ENCODE measurements around the gene CDKAL1.
"Not testable (repeated sequence)": the region's sequence is repeated elsewhere in the genome, so short reads cannot be mapped to it uniquely, and the experiment has no call there.

The CDKAL1 gene

GRCh38 chr6:21079468-21080048, 545.3 kb downstream of the CDKAL1 start:
- DNase-seq (ENCODE audit: insufficient read length, low spot score) (no peak), FAIRE-seq (no peak)
- TF ChIP-seq TAF1 (IDR thresholded peaks at IDR 0.05; ENCODE audit: low read depth, low read length) (no peak), PAX5 (IDR thresholded peaks at IDR 0.05; ENCODE audit: insufficient read depth, low read length, severe bottlenecking) (no peak), POU2F2 (IDR thresholded peaks at IDR 0.05; ENCODE audit: low read depth, low read length) (no peak), POLR2A (IDR thresholded peaks at IDR 0.05; ENCODE audit: low read depth, low read length) (no peak), POLR2AphosphoS5 (IDR thresholded peaks at IDR 0.05; ENCODE audit: low read depth, low read length) (no peak), SPI1 (IDR thresholded peaks at IDR 0.05; ENCODE audit: low read depth, low read length) (no peak)

GRCh38 chr6:21080221-21080620, 546.0 kb downstream of the CDKAL1 start:
- FAIRE-seq, result no peak
- no peak for DNase-seq (ENCODE audit: insufficient read length, low spot score)
- TF ChIP-seq POLR2AphosphoS5 (IDR thresholded peaks at IDR 0.05; ENCODE audit: low read depth, low read length), result no peak
- no peak for TF ChIP-seq POU2F2 (IDR thresholded peaks at IDR 0.05; ENCODE audit: low read depth, low read length)
- TF ChIP-seq TAF1 (IDR thresholded peaks at IDR 0.05; ENCODE audit: low read depth, low read length), result no peak
- no peak for TF ChIP-seq SPI1 (IDR thresholded peaks at IDR 0.05; ENCODE audit: low read depth, low read length)
- TF ChIP-seq PAX5 (IDR thresholded peaks at IDR 0.05; ENCODE audit: insufficient read depth, low read length, severe bottlenecking), result no peak

GRCh38 chr6:21082091-21082490, 547.8 kb downstream of the CDKAL1 start:
- DNase-seq (ENCODE audit: insufficient read length, low spot score), result no peak
- TF ChIP-seq PAX5 (IDR thresholded peaks at IDR 0.05; ENCODE audit: insufficient read depth, low read length, severe bottlenecking), result no peak
- no peak for TF ChIP-seq POU2F2 (IDR thresholded peaks at IDR 0.05; ENCODE audit: low read depth, low read length)
- no peak for TF ChIP-seq TAF1 (IDR thresholded peaks at IDR 0.05; ENCODE audit: low read depth, low read length)
- no peak for TF ChIP-seq POLR2A (IDR thresholded peaks at IDR 0.05; ENCODE audit: low read depth, low read length)
- TF ChIP-seq POLR2AphosphoS5 (IDR thresholded peaks at IDR 0.05; ENCODE audit: low read depth, low read length), result no peak
- TF ChIP-seq SPI1 (IDR thresholded peaks at IDR 0.05; ENCODE audit: low read depth, low read length), result no peak
- FAIRE-seq, result no peak

GRCh38 chr6:21083708-21084107, 549.5 kb downstream of the CDKAL1 start:
- FAIRE-seq, result no peak
- DNase-seq (ENCODE audit: insufficient read length, low spot score), result no peak
- TF ChIP-seq POLR2A (IDR thresholded peaks at IDR 0.05; ENCODE audit: low read depth, low read length) (no peak), POLR2AphosphoS5 (IDR thresholded peaks at IDR 0.05; ENCODE audit: low read depth, low read length) (no peak), POU2F2 (IDR thresholded peaks at IDR 0.05; ENCODE audit: low read depth, low read length) (no peak), TAF1 (IDR thresholded peaks at IDR 0.05; ENCODE audit: low read depth, low read length) (no peak), SPI1 (IDR thresholded peaks at IDR 0.05; ENCODE audit: low read depth, low read length) (no peak), PAX5 (IDR thresholded peaks at IDR 0.05; ENCODE audit: insufficient read depth, low read length, severe bottlenecking) (no peak)

- FAIRE-seq (no peak), DNase-seq (ENCODE audit: insufficient read length, low spot score) (no peak)
- TF ChIP-seq PAX5 (IDR thresholded peaks at IDR 0.05; ENCODE audit: insufficient read depth, low read length, severe bottlenecking) (no peak), TAF1 (IDR thresholded peaks at IDR 0.05; ENCODE audit: low read depth, low read length) (no peak), POU2F2 (IDR thresholded peaks at IDR 0.05; ENCODE audit: low read depth, low read length) (no peak), SPI1 (IDR thresholded peaks at IDR 0.05; ENCODE audit: low read depth, low read length) (no peak), POLR2AphosphoS5 (IDR thresholded peaks at IDR 0.05; ENCODE audit: low read depth, low read length) (no peak), POLR2A (IDR thresholded peaks at IDR 0.05; ENCODE audit: low read depth, low read length) (no peak)
These were observed 550.4 kb downstream of the CDKAL1 start for GRCh38 chr6:21084656-21085055.

GRCh38 chr6:21085211-21085610, 551.0 kb downstream of the CDKAL1 start:
- TF ChIP-seq POLR2A (IDR thresholded peaks at IDR 0.05; ENCODE audit: low read depth, low read length), result no peak
- TF ChIP-seq SPI1 (IDR thresholded peaks at IDR 0.05; ENCODE audit: low read depth, low read length), result no peak
- TF ChIP-seq TAF1 (IDR thresholded peaks at IDR 0.05; ENCODE audit: low read depth, low read length), result no peak
- TF ChIP-seq POU2F2 (IDR thresholded peaks at IDR 0.05; ENCODE audit: low read depth, low read length), result no peak
- TF ChIP-seq PAX5 (IDR thresholded peaks at IDR 0.05; ENCODE audit: insufficient read depth, low read length, severe bottlenecking), result no peak
- no peak for TF ChIP-seq POLR2AphosphoS5 (IDR thresholded peaks at IDR 0.05; ENCODE audit: low read depth, low read length)
- FAIRE-seq (no peak), DNase-seq (ENCODE audit: insufficient read length, low spot score) (no peak)

- DNase-seq (ENCODE audit: insufficient read length, low spot score), result no peak
- FAIRE-seq, result no peak
- TF ChIP-seq PAX5 (IDR thresholded peaks at IDR 0.05; ENCODE audit: insufficient read depth, low read length, severe bottlenecking) (no peak), POU2F2 (IDR thresholded peaks at IDR 0.05; ENCODE audit: low read depth, low read length) (no peak), TAF1 (IDR thresholded peaks at IDR 0.05; ENCODE audit: low read depth, low read length) (no peak), SPI1 (IDR thresholded peaks at IDR 0.05; ENCODE audit: low read depth, low read length) (no peak), POLR2A (IDR thresholded peaks at IDR 0.05; ENCODE audit: low read depth, low read length) (no peak), POLR2AphosphoS5 (IDR thresholded peaks at IDR 0.05; ENCODE audit: low read depth, low read length) (no peak)
These were observed 551.4 kb downstream of the CDKAL1 start for GRCh38 chr6:21085643-21086042.

GRCh38 chr6:21087188-21087587, 552.9 kb downstream of the CDKAL1 start:
- DNase-seq (ENCODE audit: insufficient read length, low spot score), result no peak
- FAIRE-seq, result no peak
- no peak for TF ChIP-seq POLR2A (IDR thresholded peaks at IDR 0.05; ENCODE audit: low read depth, low read length)
- TF ChIP-seq TAF1 (IDR thresholded peaks at IDR 0.05; ENCODE audit: low read depth, low read length), result no peak
- no peak for TF ChIP-seq POU2F2 (IDR thresholded peaks at IDR 0.05; ENCODE audit: low read depth, low read length)
- TF ChIP-seq POLR2AphosphoS5 (IDR thresholded peaks at IDR 0.05; ENCODE audit: low read depth, low read length), result no peak
- no peak for TF ChIP-seq SPI1 (IDR thresholded peaks at IDR 0.05; ENCODE audit: low read depth, low read length)
- no peak for TF ChIP-seq PAX5 (IDR thresholded peaks at IDR 0.05; ENCODE audit: insufficient read depth, low read length, severe bottlenecking)

GRCh38 chr6:21091411-21091810, 557.2 kb downstream of the CDKAL1 start:
- TF ChIP-seq SPI1 (IDR thresholded peaks at IDR 0.05; ENCODE audit: low read depth, low read length), result no peak
- no peak for TF ChIP-seq POU2F2 (IDR thresholded peaks at IDR 0.05; ENCODE audit: low read depth, low read length)
- TF ChIP-seq PAX5 (IDR thresholded peaks at IDR 0.05; ENCODE audit: insufficient read depth, low read length, severe bottlenecking), result no peak
- no peak for TF ChIP-seq TAF1 (IDR thresholded peaks at IDR 0.05; ENCODE audit: low read depth, low read length)
- no peak for TF ChIP-seq POLR2A (IDR thresholded peaks at IDR 0.05; ENCODE audit: low read depth, low read length)
- TF ChIP-seq POLR2AphosphoS5 (IDR thresholded peaks at IDR 0.05; ENCODE audit: low read depth, low read length), result no peak
- no peak for FAIRE-seq

GRCh38 chr6:21092231-21092772, 558.0 kb downstream of the CDKAL1 start:
- not testable (repeated sequence) for DNase-seq (ENCODE audit: insufficient read length, low spot score); FAIRE-seq

More at GRCh38 chr6:21091411-21091810, 557.2 kb downstream of the CDKAL1 start:
- no peak for DNase-seq (ENCODE audit: insufficient read length, low spot score)
